Suprapubic skin (tissue), 4 donors: ENCODE data around the gene CXorf38.

ENCODE experiments used
- CTCF ChIP-seq, 2 donors: fragments of 200-600 bp in 1 of 2; fragments of 450-650 bp in 1 of 2; sonication (generic) in 1 of 2; IDR thresholded peaks; one replicate each; pipeline ENCODE4 v1.5.1; 2016 to 2019; ENCODE audit warnings: antibody characterized with exemption in 2 of 2, mild to moderate bottlenecking in 1 of 2, moderate library complexity in 1 of 2
- EP300 ChIP-seq: sonication (generic); formaldehyde crosslinking; IDR thresholded peaks from one replicate; pipeline ENCODE4 v1.6.1; 2017; ENCODE audit warnings: antibody characterized with exemption
- POLR2AphosphoS5 ChIP-seq, 3 donors: sonication (generic); formaldehyde crosslinking; IDR thresholded peaks; one replicate each; pipeline ENCODE4 v1.6.1; 2017; ENCODE audit warnings: antibody characterized with exemption in 3 of 3

- TF ChIP-seq CTCF (IDR thresholded peaks at IDR 0.05) (no peak), POLR2AphosphoS5 (IDR thresholded peaks at IDR 0.05) (no peak), EP300 (no peak)
Measured at GRCh38 chrX:40663880-40664630, 16.7 kb upstream of the CXorf38 start.
